T follicular helper cell (primary cell): ENCODE results near the gene MIGA2.
"Not testable (repeated sequence)": the region's sequence is repeated elsewhere in the genome, so short reads cannot be mapped to it uniquely, and the experiment has no call there.

Source experiments
- DNase-seq: peaks from one replicate; pipeline ENCODE4 v3.0.0-alpha.2; 2020; ENCODE audit warnings: low read depth

Gene MIGA2

DNA sequence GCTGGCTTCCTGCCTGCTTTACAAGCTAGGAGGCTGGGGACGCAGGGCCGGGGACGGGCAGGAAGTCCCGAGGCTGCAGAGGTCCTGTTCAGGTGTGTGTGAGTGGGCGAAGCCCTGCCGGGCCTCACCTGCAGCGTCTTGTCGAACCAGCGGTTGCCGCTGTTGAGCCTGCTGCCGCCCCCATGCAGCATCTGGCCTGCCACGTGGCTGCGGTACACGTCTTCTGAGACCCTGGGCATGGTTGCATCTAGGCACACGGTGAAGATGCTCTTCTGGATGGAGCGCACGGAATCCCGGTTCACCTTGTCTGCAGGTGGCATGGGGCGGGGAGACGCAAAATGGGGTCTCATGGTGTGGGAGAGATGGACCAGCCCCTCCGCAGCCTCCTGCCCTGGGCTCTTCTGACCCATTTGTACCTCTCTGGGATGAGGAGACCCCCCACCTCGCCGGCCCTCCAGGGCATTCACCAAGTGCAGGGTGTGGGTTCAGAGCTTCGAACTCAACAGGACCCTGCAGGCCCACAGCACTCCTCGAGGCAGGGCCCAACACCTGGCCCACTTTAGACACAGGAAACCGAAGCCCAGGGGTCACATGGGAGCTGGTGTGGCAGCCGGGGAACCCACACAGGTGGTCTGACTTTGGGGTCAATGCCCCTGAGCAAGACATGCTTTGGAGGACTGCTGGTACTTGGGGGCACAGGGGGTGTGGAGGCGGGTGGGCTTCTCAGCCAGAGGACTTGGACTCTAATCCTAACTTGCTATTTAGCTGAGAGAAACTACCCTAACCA, 64.2 kb downstream of the MIGA2 start:
- DNase-seq: no peak

DNA sequence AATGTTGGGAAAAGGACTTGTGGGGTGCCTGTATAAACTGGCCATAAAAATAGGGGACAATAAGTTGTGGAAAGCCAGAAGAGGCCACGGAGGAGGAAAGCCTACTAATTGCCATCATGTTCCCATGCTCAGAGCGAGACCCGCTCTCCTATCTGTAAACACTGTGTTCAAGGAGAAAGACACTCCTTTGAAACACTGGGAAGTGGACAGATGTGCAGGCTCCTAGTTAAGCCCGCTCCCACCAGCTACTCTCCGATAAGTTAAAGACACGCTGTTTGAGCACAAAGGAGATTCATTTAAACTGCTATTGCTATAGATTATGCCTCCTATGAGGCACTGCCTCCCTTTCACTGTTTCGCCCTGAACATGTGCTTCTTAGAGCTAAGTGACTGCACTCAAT, 64.9 kb downstream of the MIGA2 start:
- no peak for DNase-seq

DNA sequence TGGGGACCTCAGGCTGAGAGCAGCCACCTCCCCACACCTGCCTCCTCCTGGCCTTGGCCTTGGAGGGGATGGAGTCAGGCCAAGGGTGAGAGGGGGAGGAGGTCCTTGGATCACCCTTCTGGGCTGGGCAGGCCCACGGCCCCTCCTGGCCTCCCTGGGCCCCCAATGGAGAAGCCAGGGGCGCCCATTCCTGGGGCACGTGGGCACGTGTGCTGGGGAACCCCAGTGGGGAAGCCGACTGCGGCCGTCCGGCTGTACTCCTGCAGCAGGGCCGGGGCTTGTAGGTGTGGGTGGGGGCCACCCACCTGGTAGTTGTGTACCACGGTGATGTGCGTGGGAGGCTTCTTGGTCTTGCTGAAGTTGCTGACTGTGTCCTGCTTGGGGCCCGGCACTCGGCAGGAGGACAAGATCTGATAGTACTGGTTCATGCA, 65.7 kb downstream of the MIGA2 start:
- DNase-seq: no peak

DNA sequence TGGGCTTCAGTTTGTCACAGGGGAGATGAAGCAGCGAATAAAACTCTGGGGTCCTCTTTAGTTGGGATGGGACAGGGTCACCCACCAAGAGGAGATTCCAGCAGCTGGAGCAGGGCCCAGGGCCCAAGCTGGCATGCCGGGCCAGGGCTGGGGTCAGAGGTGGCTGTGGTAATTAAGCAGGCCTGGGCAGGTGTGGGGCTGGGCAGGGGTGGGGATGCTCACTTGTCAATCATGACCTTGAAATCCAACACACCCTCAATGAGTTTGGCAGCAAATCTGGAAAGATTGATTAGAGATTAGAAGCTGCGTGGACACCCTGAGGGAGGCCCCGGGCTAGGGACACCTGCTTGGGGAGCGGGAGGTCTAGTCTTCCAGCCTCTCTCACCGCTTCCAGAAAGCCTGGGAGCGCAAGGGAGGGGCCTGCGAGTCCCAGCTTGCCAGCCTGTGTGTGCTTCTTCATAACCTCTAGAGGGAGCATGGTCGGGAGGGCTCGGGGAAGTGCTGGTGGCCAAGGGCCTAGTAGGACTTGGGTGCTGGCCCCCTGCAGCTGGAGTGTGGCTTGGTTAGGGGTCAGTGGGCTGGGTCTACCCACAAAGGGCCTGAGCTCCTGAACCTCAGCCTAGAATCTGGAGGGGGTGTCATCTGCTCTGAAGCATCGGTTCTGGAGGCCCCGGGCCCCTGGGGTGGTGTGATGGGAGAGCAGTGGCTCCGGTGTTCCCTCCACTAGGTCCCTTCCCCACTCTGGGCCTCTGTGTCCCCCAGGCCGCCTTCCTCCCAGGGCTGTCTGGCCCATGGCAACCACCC, 66.6 kb downstream of the MIGA2 start:
- DNase-seq: no peak

DNA sequence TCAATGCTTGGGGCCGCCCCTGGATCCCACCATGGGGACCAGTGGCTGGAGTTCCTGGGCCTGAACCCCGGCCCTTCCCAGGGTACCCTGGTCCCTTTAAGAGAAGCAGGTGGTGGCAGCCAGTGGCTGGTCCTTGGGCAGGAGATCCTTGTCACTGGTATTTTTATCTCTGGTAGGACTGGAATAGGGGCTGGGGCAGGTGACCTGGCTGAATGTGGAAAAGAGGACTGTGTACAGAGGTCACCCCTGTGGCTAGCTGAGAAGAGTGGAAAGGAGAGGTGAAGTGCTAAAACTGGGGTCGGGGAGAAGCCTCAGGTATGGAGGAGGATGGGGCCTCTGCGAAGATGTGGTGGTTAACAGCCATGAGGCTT, 67.2 kb downstream of the MIGA2 start:
- no peak for DNase-seq

DNA sequence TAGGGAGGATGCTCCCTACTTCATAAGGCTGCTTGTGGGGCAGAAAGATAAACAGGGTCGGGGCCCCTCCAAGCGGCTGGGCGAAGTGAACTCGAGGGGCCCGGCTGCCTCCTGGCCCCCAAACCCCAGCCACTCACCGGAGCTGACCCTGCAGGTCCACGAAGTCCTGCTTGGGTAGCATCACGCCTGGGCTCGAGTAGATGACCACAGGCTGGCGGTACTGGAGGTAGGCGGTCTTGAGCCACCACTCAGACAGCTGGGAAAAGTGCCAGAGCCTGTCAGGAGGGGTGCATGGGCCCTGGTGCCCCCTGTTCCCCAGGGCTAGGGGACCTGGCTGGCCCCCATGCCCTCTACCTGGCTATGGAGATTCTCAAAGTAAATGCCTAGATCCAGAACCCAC, 67.6 kb downstream of the MIGA2 start:
- DNase-seq: no peak

DNA sequence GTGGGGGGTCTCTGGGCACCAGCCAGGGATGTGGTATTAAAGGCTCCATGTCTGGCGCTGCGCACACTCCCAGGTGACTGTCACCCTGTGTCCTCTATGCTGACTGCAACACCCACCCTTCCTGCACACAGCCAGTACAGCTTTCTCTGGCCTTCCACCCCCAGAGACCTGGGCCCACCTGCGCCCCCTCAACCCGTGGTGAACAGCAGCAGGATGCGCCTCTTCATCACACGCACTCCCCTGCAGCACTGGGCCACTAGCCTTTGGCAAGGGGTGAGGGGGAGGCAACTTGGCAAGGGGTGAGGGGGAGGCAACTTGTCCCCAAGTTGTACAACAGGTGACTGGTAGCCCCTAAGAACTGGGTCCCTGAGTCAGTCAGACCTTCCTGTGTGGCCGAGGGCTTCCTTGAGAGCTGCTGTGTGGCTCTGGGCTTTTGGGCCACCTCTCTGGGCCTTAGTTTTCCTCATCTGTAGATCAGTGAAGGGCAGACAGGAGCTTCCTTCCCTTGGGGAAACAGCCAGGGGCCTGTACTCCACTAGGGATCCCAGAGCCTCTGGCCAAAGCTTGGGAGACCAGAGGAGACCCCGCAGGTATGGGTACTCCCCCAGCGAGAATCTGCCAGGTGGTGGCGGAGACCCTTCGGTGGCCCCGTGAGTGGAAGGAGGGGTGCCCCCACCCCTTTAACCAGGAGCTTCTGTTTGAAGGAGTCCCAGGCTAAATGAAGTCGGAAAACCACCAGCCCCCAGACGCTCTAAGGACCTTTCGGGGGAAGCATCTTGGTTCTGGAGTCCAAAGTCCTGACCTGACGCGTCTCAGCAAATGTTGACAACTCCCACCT, 69.7 kb downstream of the MIGA2 start:
- no peak for DNase-seq

DNA sequence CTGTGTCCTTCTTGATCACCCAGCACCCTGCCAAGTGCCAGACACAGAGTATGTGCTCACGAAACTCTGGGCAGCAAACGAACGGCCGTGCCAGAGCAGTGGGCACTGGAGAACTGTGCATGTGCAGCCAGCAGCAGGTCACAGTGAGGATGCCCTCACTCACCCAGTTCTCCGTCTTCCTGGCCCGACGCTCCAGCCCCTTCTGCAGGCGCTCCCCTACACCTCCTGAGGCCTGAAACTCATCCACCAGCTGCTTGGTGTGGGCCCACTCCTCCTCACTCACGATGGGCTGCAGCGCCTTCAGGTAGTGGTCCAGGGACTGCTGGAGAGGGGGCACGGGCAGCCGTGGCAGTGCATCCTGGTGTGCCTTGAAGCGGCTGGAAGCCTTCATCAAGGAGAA, 71.2 kb downstream of the MIGA2 start:
- DNase-seq: no peak

DNA sequence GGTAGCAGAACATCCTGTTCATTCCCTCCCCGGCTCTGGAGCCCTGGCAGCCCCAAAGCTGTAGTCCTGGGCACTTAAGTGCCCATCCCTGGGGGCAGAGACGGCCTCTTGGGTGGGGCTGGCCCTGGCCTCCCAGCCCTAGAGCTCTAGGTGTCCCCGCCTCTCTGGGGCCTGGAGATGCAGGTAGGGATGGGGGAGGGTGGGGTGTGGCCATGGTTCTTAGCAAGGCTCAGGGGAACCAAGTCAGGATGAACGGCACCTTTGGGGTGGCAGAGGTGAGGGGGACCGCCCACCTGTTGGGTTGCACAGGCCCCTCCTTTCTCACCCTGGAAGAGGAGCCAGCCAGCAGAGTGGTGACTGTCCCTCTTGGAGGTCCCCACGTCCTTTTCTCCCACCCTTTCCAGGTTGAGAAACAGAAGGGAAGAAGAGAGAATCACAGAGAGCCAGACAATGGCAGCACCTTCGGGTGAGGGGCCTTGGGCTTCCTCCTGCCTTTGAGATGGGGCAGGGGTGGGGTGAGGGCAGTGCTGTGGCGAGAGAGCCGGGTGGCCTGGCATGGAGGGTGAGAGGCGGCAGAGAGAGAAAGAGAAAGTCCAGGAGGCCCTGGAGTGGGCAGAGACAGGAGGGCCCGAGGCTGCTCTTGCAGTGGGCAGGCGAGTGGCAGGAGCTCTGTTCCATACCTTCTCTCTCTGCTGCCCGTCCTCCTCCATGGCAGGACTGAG, 71.8 kb downstream of the MIGA2 start:
- no peak for DNase-seq

DNA sequence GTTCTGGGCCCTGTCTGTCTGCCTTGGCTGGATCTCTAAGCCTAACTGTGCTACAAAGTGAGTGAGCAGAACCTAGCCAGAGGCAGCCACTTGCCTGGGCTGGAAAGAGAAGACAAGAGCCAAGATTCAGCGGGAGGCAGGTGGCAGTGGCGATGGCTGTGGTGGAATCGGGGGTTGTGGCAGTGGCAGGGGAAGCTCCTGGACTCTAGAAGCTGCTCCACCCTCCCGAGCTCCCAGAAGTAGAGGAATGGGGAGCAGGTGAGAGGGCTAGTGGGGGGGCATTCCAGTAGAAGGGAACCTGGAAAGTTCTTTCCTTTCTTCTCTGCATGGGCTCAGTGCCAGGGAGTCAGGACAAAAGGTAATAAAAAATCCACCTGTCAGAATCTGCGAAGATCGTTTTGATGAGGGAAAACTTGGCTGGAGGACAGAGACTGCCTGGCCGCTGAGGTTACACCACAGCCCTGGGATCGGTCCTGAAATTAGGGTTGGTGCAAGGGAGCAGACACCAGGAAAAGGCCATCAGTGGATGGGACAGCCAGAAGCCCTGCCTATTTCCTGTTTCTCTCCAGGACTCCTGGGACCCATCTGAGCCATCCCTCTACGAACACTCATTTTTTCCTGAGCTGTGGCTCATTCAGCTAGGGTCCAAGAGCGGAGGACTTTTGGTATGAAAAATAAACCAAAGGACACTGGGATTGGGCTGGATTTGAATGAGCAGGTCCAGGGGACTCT, 72.5 kb downstream of the MIGA2 start:
- DNase-seq: no peak

DNA sequence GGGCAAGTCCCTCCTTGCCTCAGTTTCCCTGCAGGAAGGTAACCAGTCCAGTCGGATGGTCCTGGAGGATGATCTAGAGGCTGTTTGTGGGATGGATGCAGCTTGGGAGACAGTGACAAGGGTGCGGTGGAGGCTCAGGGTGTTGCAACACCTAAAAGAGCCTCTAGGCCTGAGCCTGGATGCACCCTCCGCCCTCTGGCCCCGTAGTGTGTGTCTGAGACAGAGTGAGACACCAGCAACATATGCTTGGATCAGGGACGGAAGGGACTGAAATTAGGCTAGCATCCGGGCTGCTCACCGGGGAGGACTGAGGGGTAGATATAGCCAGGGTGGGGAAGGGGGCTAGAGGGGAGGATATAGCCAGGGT, 73.1 kb downstream of the MIGA2 start:
- no peak for DNase-seq

DNA sequence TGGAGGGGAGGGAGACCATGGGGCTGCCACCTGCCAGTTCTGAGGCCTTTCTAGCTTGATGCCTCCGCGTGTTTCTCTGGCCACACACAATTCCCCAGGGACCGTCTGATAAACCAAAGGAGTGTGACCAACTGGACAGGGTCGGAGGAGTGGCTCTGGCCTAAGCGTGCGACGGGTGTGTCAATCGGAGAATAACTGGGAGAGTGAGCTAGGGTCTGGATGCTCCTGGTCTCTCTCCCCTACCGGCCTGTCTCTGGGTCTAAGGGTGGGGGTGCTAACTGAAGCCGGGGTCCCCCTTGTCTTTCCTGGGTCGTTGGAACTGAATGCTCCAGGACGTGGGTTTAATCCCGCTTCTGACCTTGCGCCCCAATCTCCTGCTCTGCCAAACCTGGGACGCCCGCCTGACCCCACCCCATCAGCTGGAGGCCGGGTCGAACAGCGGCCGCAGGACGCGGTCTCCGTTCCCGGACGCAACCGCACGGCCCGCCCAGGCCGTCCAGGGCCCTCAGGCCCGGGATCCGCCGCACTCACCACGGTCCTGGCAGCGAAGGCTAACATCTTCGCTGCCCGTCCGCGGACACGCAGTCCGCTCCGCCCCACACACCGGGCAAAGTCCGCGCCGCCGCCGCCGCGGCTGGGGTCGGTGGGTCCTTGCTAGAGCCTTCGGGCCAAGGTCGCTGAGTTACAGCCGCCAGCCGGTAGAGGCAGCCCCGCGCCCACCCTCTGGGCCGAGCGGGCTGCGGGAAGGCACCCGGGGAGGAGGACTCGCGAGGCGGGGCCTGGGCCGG, 73.7 kb downstream of the MIGA2 start:
- DNase-seq: no peak

DNA sequence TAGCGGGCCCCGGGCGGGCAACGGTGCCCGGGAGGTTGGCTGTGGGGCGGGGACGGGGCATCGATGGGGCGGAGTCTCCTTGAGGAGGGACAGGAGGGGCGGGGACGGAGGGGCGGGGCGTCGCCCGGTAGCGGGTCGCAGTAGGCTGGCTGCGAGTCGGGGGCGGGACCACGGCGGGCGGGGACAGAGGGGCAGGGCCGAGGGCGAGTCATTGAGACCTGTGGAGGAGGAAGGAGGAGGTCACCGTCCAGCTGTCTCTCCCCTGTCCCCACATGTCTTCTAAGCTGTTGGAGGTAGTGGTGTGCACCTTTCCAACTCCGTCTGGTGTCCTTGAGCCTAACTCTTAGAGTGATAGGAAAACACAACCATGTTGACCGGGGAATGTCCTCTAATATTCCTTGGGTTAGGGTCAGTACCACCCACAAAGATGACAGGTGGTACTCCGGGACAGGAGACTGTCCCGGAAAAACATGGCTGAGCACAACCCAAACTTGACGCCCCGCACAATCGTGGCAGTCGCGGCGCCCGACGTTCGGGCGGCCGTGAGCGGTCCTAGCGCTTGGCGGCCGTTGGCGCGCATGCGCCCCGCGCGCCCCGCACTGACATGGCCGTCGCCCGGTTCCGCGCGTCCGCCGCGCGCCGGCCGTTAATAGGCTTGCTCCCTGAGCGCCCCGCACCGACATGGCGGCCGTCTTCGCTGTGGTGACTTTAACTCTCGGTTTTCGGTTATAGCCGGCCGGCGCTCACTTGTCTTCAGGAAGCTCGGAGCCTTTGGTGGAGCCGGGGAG, 74.5 kb downstream of the MIGA2 start, which contains the start of the genes CRAT and PTPA:
Gene CRAT, minus strand, starts transcription at position 54 of the 788 bp plus-strand sequence. CDS start 284 bp downstream, outside the sequence.
Gene PTPA, plus strand, starts transcription at position 676 of the 788 bp plus-strand sequence. CDS start 186 bp downstream, outside the sequence.
- peak; percentile 96 for DNase-seq

DNA sequence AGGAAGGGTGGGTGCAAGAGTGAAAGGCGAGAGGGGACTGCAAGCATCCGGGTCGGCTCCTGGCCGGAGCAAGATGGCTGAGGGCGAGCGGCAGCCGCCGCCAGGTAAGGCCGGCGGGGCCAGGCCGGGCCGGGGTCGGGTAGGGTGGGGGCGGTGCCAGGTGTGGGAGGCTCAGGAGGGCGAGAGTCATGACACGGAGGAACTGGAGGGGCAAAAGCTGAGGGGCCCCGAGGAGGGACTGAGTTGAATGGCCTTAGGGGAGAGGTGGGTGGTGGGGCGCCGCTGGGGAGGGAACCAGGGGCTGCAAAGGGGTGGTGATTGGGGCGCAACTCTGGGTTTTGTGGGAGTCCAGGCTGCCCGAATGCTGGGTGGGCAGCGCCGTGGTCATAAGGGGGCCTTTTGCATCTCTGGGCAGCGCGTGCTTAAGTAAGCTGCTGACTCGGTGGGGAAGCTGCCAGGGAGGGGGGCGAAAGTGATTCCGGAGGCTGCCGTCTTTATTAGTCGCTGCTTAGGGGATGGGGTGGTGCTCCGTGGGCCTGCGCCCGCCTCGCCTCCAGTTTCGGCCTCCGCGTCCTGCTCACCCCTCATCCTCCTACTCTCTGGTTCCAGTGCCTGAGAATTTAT, 75.2 kb downstream of the MIGA2 start:
- DNase-seq: no peak

DNA sequence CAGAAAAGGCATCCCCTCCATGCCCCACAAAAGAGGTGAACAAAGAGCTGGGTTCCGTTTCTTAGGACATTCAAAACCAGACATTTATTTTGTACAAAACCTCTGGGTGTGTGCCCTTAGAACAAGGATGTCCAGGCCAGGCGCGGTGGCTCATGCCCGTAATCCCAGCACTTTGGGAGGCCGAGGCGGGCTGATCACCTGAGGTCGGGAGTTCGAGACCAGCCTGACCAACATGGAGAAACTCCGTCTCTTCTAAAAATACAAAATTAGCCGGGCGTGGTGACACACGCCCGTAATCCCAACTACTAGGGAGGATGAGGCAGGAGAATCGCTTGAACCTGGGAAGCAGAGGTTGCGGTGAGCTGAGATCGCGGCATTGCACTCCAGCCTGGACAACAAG, 76.1 kb downstream of the MIGA2 start:
- not testable (repeated sequence) for DNase-seq

DNA sequence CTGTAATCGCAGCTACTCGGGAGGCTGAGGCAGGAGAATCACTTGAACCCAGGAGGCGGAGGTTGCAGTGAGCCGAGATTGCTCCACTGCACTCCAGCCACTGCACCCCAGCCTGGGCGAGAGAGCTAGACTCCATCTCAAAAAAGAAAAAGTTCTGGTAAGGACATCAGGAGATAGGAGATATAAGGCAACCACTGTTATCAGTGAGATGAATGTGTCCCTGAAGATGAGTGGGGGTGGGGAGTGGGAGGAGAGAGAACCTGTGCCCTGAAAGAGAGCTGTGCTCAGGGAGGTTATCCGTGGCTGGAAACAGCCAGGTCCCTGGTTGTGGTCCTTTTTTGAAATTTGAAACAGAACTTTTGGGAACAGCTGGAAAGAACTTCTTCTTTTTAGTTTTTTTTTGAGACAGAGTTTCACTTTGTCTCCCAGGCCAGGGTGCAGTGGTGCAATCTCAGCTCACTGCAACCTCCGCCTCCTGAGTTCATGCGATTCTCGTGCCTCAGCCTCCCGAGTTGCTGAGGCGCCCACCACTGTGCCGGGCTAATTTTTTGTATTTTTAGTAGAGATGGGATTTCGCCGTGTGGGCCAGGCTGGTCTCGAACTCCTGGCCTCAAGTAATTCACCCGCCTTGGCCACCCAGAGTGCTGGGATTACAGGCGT, 77.3 kb downstream of the MIGA2 start:
- DNase-seq: no peak

DNA sequence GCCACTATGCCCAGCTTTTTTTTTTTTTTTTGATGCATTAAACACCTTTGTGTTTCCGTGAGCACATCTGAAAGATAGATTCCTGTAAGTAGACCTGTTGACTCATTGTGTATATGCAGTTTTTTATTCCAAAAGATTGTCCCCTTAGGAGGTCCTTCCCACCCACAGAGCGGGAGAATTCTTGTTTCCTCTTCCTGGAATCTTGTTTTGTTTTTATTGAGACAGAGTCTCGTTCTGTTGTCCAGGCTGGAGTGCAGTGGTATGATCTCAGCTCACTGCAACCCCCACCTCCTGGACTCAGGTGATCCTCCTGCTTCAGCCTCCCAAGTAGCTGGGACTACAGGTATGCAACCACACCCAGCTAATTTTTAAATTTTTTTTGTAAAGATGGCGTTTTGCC, 82.4 kb downstream of the MIGA2 start:
- no peak for DNase-seq

DNA sequence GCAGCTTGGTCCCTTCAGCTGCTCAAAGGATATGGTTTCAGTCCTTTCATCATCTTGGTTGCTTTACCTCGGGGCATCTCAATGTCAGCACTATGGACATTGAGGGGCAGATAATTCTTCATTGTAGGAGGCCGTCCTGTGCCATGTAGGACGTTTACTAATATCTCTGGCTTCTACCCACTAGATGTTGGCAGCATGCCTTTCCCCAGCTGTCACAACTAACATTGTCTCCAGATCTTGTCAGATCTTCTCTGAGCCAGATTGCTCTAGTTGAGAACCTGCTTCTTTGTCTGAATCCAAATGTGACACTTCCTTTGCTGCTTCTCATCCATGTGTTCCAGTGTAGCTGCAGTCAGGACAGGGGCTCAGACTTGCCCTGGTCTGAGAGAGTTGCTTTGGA, 85.1 kb downstream of the MIGA2 start:
- no peak for DNase-seq
